Stimulated activated CD8-positive, alpha-beta memory T cell treated with anti-CD3 and anti-CD28 coated beads, Interleukin-4, amount 100 ng/mL, for 24 hours (primary cell): Measurements from ENCODE around the gene DOCK11.

Experiments used
- DNase-seq: peaks from one replicate; pipeline ENCODE4 v3.0.0-alpha.2; 2020; ENCODE audit warnings: low read depth

Gene DOCK11

GRCh38 chrX:118502161-118502789 is 6.7 kb downstream of the DOCK11 start:
- no peak for DNase-seq

DNA sequence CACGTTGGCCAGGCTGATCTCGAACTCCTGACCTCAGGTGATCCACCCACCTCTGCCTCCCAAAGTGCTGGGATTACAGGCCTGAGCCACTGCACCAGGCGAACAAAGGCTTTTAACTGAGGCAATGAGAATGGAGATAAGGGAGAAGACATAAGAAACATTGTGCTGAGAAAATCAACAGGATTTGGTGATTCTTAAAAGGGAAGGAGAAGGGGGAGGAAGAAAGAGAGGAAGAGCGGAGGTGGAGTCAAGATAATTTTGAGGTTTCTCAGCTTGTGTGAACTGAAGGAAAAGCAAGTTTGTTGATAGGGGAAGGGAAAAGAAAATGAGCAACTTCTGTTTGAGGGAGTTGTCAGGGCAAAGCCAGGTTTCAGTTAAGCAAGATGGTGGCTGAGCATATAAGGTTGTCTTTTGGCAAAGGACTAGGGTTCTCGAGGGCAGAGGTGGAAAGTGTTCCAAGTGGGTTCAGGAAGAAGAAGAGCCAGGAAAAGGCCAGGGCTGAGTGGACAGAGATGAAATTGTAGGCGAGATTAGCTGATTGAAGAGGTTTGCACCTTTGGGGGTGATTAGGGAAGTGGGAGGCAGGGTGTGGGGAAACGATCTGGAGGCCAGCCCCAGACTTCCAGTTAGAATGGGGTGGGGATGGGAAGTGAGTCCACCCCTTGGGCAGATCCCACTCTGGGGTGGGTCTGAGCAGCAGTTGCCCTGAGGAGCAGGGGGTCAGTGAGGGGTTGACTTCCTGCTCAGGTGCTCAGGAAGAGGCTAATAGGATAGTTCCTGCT is 7.8 kb downstream of the DOCK11 start:
- no peak for DNase-seq

- DNase-seq, result no peak
These were observed 9.0 kb downstream of the DOCK11 start for GRCh38 chrX:118504581-118504980.

- DNase-seq, result no peak
These were observed 11.3 kb downstream of the DOCK11 start for GRCh38 chrX:118506805-118507480.

DNA sequence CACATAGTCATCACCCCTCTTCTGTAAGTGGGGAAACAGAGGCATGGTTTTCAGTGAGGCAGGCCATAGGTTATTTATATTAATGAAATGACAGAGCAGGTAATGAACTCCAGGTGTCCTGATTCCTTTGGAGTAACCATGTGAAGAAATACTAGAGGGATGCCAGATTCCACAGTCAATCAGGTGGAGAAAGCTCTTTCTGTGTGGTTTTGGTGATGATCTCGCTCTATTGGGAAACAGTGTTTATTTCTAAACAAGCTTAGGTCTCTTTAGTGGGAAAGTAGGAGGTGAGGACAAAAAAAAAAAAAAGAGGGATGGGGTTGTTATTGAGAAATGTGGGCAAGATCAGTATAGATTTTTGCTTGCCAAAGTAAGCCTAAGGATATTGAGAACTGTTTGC is 12.2 kb downstream of the DOCK11 start:
- no peak for DNase-seq

- no peak for DNase-seq
These were observed 12.6 kb downstream of the DOCK11 start for GRCh38 chrX:118508221-118508620.

DNA sequence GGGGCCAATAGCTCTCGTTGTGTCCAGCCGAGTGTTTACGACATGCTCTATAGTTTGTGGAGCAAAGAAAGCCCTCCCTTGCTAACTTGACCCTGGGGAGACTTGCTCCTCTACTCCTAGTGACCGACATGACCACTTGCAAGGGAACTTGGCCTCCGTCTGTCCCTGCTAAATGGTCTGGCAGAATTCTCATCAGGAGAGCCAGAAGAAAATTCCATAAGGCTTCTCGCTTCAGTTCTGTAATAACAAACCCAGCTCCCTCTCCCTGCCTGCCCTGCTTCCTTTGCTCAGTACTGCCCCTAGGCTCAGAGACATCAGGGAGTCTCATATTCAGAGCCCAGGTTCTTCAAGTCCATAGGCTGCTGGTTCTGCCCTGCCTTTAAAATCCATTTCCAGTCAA is 13.0 kb downstream of the DOCK11 start:
- DNase-seq, result no peak

DNA sequence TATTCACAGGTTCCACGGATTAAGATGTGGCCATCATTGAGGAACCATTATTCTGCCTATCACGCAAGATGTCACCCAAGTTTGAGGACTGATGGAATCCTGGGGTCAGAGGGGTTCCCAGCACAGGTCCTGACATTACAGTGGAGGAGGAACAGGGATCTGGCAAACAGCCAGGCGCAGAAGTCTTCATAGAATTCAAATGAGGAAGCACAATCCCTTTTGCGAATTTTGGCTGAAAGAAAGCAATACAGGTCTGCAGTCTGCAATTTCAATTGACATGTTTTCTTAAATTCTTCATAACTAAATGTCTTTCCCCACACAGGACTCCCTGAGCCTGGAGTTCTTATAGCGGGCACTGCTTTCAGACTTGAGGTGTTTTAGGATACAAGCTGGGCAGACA is 14.5 kb downstream of the DOCK11 start:
- no peak for DNase-seq

GRCh38 chrX:118513120-118513898 is 17.7 kb downstream of the DOCK11 start:
- no peak for DNase-seq

- no peak for DNase-seq
These were observed 24.0 kb downstream of the DOCK11 start for GRCh38 chrX:118519411-118520215.

DNA sequence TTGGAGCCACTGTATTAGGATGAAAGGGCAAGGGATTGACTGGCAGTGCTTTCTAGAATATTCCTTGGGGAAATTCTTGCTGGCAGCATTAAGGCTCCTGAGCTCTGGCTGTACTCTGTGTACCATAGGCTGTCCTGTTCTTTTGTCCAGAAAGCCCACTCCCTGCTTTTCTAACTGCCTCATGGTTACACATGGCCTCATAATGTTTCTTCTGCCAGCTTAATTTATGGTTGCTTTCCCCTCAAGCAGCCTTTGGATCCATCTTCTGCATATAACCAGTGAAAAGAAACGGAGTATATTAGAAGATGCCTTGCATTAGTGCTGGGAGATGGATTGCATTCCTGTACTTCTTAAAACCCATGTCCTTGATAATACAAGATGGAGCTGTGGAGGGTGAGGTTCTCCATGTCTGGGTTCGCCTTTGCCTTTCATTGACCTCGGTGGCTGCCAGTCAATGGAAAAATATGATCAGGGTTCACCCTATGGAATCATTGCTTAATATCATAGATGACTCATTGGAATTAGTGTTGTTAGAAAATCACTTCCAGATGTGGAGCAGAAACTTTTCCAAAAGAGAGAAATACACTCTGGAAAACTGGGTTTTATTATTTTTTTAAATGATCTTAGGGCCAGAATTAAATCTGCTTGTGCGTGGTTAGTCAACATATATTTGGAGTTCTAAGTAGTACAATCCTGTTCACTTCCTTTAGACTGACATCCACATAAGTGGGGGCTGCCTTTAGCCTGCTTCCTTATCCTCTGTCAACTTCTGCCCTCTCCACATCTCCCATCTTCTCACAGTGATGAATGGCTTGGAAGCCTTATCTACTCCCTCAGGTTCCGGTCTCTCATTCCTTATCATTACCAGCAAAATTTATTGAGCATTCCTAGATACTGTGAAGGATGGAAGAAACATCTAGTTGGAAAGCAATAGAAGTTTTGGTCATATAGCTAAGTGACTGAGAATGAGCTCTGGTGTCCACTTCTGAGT is 24.9 kb downstream of the DOCK11 start:
- no peak for DNase-seq

DNA sequence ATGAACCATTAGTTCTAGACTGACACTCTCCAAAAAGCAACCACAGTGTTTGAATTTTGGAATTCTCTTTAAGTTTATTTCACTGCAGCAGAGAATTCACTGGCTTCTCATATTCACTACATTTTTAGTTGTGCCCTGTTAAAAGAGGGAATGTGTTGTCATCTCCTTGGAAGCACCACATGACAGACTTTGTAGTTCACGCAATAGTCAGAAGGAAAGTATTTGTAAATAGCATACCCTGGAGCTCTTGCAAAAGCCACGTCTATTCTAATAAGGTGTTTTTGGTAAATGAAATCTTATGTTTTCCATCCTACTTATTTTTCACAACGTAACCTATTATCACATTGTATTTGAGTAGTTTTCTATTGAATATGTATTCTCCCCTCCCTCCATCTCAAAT is 25.8 kb downstream of the DOCK11 start:
- DNase-seq, result no peak

DNA sequence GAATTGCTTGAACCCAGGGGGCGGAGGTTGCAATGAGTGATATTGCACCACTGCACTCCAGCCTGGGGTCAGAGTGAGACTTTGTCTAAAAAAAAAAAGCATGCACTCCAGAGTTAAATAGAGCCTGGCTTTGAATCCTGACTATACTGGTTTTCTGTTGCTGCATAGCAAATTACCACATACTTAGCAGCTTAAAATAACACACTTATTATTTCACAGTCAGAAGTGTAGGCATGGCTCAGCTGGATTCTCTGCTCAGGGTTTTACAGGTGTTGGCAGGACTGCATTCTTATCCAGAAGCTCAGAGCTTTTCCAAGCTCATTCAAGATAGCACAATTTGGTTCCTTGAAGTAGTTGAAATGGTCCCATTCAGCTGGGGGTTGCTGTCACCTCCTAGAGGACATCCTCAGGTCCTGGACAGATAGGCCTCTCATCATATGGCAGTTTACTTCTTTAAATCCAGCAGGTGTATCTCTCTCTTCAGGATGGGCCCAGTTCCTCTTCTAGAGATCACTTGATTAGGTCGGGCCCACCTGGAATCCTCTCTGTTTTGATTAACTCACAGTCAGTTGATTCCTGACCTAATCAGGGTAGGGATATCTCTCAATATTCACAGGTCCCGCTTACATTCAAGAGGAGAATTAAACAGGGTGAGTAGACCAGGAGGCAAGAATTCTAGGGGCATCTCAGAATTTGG is 26.8 kb downstream of the DOCK11 start:
- no peak for DNase-seq

- no peak for DNase-seq
These were observed 28.3 kb downstream of the DOCK11 start for GRCh38 chrX:118523920-118524319.

GRCh38 chrX:118524344-118524743 is 28.7 kb downstream of the DOCK11 start:
- DNase-seq, result no peak

DNA sequence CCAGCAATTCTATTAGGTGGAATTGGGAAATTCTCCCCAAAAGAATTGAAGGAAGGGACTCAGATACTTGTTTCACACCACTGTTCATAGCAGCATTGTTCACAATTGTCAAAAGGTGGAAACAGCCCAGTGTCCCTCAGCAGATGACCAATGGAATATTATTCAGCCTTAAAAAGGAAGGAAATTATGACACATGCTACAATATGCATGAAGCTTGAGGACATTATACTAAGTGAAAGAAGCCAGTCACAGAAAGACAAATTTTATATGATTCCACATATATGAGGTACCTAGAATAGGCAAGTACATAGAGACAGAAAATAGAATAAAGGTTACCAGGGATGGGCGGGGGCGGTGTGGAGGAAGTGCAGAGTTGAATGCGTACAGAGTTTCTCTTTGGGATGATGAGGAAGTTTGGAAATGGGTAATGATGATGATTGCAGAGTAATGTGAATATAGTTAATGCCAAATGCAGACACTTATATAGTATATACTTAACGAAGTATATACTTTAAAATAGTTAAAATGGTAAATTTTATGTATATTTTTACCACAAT is 29.6 kb downstream of the DOCK11 start:
- DNase-seq, result no peak

GRCh38 chrX:118526149-118526548 is 30.5 kb downstream of the DOCK11 start:
- no peak for DNase-seq

DNA sequence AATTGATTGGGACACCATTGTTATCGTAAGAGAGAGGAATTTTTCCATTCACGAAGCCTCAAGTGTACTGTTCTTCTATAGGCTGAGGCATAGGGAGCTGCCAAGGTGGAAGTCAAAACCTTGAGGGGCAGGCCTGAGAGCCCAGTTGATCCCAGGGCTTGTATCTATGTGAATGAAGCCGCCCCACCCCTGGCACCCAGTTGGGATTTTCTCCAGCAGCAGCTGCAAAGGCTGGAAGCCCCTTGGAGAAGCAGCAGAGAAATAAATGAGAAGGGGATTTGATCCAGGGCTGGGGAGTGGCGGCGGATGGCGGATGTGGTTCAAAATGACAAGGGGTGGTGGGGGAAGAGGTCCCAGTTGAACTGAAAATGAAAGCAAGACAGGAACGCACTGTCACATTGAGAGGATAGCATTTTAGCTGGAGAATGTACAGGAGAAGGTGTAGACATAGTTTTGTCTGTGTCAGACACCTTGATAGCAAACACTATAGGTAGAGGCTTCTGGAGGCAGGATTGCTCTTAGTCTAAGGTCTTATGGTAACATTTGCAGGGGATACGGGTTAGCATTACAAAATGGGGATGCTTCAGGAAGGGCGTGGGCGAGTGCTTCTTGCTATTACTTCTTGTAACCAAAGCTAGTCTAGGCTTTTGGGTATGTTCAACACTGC is 32.6 kb downstream of the DOCK11 start:
- DNase-seq, result peak; percentile 26
